GM18951 (cell line): ENCODE data around the gene RNASEH1.

Experiments used
- POLR2A ChIP-seq: IDR thresholded peaks from 4 replicates; pipeline ENCODE4 v1.6.1; 2011; ENCODE audit warnings: mild to moderate bottlenecking; ENCODE audit not compliant: insufficient read length, insufficient read depth; ENCODE audit errors: extremely low read depth
- in situ Hi-C: fragments of 300-500 bp; cut with MboI; formaldehyde crosslinking; loops from one replicate; pipeline ENCODE4 v1.12.0; 2022; ENCODE audit warnings: low sequenced_read_pairs, mixed read lengths, inconsistent platforms; ENCODE audit not compliant: unreplicated experiment

The RNASEH1 gene

GRCh38 chr2:3598912-3599854 is 41.0 kb upstream of the RNASEH1 start:
- no peak for TF ChIP-seq POLR2A

DNA sequence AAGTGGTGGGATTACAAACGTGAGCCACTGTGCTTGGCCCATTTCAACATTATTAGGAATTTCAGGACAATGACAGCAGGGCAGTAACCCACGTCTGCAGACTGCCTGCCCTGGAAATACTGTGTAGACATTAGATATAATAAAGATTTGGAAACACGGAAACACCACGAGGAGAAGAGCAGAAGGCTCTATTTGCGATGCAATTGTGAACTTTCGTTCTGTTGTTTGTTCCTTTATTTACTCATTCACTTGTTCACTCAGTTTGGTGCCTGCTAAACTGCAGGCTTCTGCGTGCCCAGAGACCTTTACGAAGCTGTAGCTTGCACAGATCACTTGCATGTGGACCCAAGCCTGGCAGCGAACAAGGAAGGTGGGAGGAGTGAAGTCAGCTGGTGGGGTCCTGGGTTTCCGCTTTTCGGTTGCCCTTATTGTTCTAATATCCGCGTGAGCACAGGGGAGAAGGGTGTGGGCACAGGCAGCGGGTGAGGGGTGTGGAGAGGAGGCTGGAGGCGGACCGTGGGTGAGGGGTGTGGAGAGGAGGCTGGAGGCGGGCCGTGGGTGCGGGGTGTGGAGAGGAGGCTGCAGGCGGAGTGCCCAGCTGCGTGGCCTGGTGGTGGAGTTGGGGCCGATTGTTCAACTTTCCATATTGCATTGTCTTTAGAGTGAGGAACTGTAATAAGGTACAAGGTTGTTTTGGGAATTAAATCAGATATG is 40.2 kb upstream of the RNASEH1 start:
- no peak for TF ChIP-seq POLR2A
- in situ Hi-C loops: no loop called here

More at GRCh38 chr2:3598912-3599854, 41.0 kb upstream of the RNASEH1 start:
- in situ Hi-C loops: no loop called here

DNA sequence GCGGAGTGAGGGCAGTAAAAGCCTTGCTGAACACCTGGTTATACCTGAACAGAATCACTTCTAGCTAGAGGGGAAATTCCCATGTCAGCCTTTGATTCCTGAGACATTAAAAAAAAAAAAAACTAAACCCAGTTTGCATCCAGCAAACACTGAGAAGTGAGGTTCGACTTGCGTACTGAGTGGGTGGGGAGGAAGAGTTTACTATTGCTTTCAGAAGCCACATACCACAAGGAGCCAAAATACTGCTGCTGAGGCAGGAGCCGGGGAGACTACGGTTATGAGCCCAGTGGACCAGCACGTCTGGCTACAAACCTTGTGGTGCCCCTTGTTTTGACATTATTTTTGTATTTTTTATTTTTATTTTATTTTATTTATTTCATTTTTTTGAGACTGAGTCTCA is 39.4 kb upstream of the RNASEH1 start:
- in situ Hi-C loops: no loop called here
- no peak for TF ChIP-seq POLR2A

DNA sequence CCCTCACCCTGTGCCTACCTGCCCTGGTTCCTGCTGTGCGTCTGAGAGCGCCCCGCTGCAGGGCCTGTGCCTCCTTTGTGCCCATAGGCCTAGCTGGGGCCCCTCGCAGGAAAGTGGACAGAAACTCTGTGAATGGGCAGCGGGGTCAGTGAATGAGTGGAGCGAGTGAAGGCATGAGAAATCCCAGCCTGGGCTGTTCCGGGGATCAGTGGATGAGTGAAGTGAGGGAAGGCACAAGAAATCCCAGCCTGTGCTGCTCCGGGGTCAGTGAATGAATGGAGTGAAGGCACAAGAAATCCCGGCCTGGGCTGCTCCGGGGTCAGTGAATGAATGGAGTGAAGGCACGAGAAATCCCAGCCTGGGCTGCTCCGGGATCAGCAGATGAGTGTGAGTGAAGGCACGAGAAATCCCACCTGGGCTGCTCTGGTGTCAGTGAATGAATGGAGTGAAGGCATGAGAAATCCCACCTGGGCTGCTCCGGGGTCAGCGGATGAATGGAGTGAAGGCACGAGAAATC is 38.8 kb upstream of the RNASEH1 start:
- TF ChIP-seq POLR2A: no peak
- in situ Hi-C loops: no loop called here

DNA sequence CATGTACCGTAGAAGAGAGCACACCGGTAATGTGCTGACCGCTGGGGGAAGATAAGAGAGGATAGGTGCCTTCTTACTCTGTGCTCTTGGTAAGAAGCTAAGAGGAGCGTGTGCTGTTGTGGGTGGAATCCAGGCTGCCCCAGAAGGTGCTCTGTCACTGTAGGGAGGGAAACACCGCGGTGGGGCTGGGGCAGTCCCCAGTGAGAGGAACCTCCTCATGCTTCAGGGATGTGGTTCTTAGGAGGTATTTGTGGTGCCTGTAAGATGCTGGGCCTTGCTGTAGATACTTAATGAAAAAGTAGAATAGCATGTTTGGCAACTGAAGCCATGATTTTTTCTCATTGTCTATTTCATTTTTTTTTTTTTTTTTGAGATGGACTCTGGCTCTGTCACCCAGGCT is 37.9 kb upstream of the RNASEH1 start:
- no peak for TF ChIP-seq POLR2A
- in situ Hi-C loops: no loop called here

- in situ Hi-C loops: no loop called here
- no peak for TF ChIP-seq POLR2A
These were observed 37.3 kb upstream of the RNASEH1 start for GRCh38 chr2:3595404-3595803.

DNA sequence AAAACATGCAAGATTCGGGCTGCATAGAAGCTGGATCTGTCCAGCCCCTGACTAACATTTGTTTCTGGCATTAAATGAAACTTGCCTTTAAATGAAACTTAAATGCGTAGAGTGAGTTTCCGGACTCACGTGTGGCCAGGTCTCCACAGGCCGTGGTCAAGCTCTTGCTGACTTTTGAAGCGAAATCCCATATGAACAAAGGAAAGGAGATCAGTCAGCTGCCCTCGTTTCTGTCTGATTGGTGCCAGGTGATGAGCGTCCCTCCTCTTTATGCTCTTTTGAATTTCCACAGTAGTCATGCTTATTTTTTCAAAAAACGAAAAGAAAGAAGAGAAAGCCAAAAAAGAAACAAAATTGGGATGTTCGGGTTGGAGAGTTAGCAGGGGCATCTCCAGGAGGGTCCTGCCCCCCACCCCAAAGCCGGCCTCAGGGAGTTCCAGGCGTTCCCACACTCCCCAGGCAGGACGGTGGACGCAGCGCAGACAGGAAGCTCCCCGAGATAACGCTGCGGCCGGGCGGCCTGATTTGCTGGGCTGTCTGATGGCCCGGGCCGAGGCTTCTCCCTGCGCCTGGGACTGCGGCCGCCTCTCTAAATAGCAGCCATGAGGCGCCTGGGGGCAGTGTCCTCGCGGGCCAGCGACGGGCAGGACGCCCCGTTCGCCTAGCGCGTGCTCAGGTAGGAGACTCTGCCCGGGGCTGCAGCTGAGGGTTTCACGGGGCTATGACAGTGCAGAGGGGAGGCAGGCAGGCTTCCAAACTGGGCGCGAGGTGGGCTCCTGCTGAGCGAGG is 36.6 kb upstream of the RNASEH1 start, which contains the start of gene COLEC11:
Gene COLEC11 (plus strand): TSS at position 620 of the 789 bp plus-strand sequence. CDS start 9,229 bp downstream, outside the sequence.
- no peak for TF ChIP-seq POLR2A
- in situ Hi-C loops: no loop called here

- in situ Hi-C loops: no loop called here
These were observed 31.0 kb upstream of the RNASEH1 start for GRCh38 chr2:3589086-3589485.

DNA sequence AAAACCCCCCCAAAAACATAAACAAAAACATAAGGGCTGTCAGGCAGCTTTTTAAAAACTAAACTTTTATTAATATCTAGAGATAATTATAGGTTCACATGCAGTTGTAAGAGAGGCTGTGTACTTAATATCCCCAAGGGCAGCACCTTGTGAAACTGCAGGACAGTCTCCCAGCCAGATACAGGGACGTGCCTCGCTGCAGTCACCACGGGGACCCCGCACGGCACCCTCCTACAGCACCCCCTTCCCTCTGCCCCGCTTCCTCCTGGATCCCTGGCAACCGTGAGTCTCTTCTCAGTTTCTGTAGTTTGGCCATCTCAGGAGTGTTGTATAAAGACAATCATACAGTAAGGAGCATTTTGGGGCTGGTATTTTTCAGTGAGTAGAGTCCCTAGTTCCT is 30.0 kb upstream of the RNASEH1 start:
- in situ Hi-C loops: no loop called here
- no peak for TF ChIP-seq POLR2A

More at GRCh38 chr2:3589086-3589485, 31.0 kb upstream of the RNASEH1 start:
- no peak for TF ChIP-seq POLR2A

GRCh38 chr2:3587432-3587831 is 29.3 kb upstream of the RNASEH1 start:
- in situ Hi-C loops: no loop called here
- TF ChIP-seq POLR2A: no peak

- in situ Hi-C loops: no loop called here
- no peak for TF ChIP-seq POLR2A
These were observed 28.9 kb upstream of the RNASEH1 start for GRCh38 chr2:3587021-3587420.

GRCh38 chr2:3586220-3586619 is 28.1 kb upstream of the RNASEH1 start:
- TF ChIP-seq POLR2A: no peak
- in situ Hi-C loops: no loop called here

- in situ Hi-C loops: no loop called here
- no peak for TF ChIP-seq POLR2A
These were observed 27.4 kb upstream of the RNASEH1 start for GRCh38 chr2:3585261-3586109.
